HL-60 (cell line): Measurements from ENCODE around the gene VIPR2.

ENCODE experiments used
- DNase-seq, 2 experiments: peaks; one replicate each; pipeline ENCODE4 v3.0.0-alpha.2; 2010 to 2020; ENCODE audit warnings: low read depth in 1 of 2, low spot score in 1 of 2
- H3K27ac ChIP-seq: fragments of 250-450 bp; sonication (Bioruptor Pico); replicated peaks from 2 replicates; pipeline ENCODE4 v1.5.1; 2020; ENCODE audit warnings: mild to moderate bottlenecking, moderate library complexity
- H3K27me3 ChIP-seq: fragments of 250-450 bp; sonication (Bioruptor Pico); 2 replicates; pipeline ENCODE4 v1.5.1; 2021; ENCODE audit warnings: mild to moderate bottlenecking, moderate library complexity; ENCODE audit not compliant: insufficient read depth, poor library complexity, severe bottlenecking
- H3K4me3 ChIP-seq: replicated peaks from 2 replicates; pipeline ENCODE4 v1.5.1; 2011; ENCODE audit warnings: mild to moderate bottlenecking, control low read depth, low read length; ENCODE audit not compliant: insufficient read depth
- GABPA ChIP-seq: IDR thresholded peaks from 2 replicates; pipeline ENCODE4 v1.6.1; 2012; ENCODE audit warnings: low read depth
- SPI1 ChIP-seq: IDR thresholded peaks from 2 replicates; pipeline ENCODE4 v1.6.1; 2012; ENCODE audit warnings: low read depth, mild to moderate bottlenecking, borderline replicate concordance
- TF ChIP-seq, protein P1 (sequence below): IDR thresholded peaks from 2 replicates; pipeline ENCODE4 v1.6.1; 2012; ENCODE audit warnings: low read depth; ENCODE audit not compliant: insufficient replicate concordance
- TF ChIP-seq, protein P2 (sequence below): IDR thresholded peaks from one replicate; pipeline ENCODE4 v1.5.1; 2011; ENCODE audit warnings: low read length, control low read depth, inconsistent platforms; ENCODE audit not compliant: insufficient read depth

VIPR2 gene

DNA sequence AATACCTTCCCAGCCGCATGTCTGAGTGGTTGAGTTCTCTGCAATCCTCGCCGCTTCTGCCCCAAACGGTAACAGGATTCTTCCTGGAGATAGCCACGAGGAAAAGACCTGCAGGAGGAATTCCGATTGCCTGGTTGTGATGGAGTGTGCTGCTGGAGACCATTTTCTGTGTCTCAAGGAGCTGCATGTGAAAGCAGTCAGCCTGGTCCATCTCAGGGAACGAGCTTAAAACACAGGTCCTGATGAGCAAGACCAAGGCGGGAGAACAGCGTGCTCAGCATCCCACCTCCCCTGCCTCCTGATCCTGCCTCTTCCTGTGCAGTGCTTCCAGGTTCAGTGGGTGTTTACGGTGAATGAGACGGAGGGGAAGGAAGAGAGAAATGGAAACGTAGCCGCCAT, 26.5 kb downstream of the VIPR2 start:
- DNase-seq: no peak
- Histone ChIP-seq H3K4me3 (no peak overlapping the region), H3K27me3 (peaks cover 4% of the 10 kb centered on the region), H3K27ac (no peak overlapping the region)
- TF ChIP-seq, protein P1, sequence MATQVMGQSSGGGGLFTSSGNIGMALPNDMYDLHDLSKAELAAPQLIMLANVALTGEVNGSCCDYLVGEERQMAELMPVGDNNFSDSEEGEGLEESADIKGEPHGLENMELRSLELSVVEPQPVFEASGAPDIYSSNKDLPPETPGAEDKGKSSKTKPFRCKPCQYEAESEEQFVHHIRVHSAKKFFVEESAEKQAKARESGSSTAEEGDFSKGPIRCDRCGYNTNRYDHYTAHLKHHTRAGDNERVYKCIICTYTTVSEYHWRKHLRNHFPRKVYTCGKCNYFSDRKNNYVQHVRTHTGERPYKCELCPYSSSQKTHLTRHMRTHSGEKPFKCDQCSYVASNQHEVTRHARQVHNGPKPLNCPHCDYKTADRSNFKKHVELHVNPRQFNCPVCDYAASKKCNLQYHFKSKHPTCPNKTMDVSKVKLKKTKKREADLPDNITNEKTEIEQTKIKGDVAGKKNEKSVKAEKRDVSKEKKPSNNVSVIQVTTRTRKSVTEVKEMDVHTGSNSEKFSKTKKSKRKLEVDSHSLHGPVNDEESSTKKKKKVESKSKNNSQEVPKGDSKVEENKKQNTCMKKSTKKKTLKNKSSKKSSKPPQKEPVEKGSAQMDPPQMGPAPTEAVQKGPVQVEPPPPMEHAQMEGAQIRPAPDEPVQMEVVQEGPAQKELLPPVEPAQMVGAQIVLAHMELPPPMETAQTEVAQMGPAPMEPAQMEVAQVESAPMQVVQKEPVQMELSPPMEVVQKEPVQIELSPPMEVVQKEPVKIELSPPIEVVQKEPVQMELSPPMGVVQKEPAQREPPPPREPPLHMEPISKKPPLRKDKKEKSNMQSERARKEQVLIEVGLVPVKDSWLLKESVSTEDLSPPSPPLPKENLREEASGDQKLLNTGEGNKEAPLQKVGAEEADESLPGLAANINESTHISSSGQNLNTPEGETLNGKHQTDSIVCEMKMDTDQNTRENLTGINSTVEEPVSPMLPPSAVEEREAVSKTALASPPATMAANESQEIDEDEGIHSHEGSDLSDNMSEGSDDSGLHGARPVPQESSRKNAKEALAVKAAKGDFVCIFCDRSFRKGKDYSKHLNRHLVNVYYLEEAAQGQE: no peak
- TF ChIP-seq, protein P2, sequence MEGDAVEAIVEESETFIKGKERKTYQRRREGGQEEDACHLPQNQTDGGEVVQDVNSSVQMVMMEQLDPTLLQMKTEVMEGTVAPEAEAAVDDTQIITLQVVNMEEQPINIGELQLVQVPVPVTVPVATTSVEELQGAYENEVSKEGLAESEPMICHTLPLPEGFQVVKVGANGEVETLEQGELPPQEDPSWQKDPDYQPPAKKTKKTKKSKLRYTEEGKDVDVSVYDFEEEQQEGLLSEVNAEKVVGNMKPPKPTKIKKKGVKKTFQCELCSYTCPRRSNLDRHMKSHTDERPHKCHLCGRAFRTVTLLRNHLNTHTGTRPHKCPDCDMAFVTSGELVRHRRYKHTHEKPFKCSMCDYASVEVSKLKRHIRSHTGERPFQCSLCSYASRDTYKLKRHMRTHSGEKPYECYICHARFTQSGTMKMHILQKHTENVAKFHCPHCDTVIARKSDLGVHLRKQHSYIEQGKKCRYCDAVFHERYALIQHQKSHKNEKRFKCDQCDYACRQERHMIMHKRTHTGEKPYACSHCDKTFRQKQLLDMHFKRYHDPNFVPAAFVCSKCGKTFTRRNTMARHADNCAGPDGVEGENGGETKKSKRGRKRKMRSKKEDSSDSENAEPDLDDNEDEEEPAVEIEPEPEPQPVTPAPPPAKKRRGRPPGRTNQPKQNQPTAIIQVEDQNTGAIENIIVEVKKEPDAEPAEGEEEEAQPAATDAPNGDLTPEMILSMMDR: no peak
- no peak for TF ChIP-seq SPI1

DNA sequence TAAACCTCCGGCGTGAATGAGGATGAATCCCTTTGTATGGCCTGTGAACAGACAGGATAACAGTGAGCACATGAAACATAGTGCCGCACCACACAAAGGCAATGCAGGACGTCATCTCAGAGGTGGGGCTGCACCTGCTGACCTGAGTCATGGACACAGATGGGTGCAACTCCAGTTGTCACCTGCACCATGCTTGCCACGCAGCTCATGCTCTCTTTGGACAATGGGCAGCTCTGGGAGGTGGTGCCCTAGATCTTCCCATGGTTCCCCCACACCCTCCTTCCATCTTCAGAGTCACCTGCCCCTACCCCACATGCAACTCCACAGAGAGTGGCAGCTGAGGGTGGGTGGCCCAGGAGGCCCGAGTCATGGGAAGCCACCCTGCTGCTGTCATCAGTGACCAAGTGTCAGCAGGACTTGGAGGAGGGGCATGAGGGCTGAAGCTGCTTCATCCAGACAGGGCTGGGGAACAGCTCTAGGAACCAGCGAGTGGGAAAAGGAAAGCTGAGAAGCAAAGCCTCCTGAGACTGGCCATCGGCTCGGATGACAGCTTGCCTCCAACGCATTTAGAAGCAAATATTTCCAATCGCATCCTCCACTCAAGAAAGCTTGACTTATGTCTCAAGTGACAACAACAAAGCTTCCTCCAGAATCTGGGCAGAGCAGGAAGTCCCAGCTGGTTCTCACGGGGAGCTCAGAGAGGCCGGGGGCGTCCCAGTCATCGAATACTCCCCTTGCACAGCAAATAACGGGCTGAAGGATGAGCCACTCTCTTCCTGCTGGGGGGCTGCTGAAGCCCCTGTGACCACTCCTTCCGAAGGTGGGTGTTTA, 27.1 kb downstream of the VIPR2 start:
- no peak for DNase-seq
- no peak overlapping the region for H3K4me3 ChIP-seq
- no peak overlapping the region for H3K27ac ChIP-seq
- TF ChIP-seq, protein P2: no peak
- TF ChIP-seq, protein P1: no peak
- H3K27me3 ChIP-seq: peaks cover 7% of the 10 kb centered on the region

DNA sequence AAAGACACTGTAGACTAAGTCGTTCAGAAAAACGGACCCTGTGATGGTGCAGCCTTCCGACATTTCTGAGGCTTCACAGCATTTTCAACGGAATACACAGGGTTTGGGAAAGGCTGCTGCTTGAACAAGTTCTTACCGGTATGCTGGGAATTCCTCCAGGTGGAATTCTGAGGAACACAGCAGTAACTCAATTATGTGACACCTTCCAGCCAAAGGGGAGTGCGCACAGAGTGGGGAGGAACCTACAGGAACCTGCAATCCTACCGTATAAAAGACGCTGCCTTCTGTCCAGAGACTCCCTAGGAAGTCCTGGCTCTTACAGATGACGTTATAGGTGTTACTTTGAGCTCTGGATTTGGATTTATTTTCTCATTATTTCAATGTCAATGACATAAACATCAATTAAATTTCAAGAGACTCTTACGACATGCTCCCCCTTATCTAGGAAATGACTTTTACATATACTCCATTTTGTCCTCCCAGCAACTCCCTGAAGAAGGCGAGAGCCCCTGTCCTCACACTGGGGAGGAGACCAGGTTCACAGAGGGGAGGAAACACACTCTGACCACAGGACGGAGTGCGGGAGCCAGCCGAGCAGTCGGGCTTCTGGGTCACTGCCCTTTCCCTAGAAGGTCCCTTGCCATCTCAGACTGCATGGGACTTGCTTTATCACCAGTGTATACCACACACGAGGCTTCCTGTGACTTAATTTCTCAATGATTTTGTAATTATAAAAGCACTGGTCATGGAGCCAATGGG, 27.9 kb downstream of the VIPR2 start:
- H3K27me3 ChIP-seq: peaks cover 7% of the 10 kb centered on the region
- no peak overlapping the region for H3K27ac ChIP-seq
- H3K4me3 ChIP-seq: no peak overlapping the region
- TF ChIP-seq GABPA (no peak), SPI1 (no peak)
- TF ChIP-seq, protein P2: no peak
- TF ChIP-seq, protein P1: no peak
- no peak for DNase-seq
